LoVo (cell line): ENCODE results near the gene SRGAP2B.
"Not testable (repeated sequence)": the region's sequence is repeated elsewhere in the genome, so short reads cannot be mapped to it uniquely, and the experiment has no call there.

Experiments
- DNase-seq: peaks from one replicate; pipeline ENCODE4 v3.0.0-alpha.2; 2016; ENCODE audit warnings: low spot score

Gene SRGAP2B

DNA sequence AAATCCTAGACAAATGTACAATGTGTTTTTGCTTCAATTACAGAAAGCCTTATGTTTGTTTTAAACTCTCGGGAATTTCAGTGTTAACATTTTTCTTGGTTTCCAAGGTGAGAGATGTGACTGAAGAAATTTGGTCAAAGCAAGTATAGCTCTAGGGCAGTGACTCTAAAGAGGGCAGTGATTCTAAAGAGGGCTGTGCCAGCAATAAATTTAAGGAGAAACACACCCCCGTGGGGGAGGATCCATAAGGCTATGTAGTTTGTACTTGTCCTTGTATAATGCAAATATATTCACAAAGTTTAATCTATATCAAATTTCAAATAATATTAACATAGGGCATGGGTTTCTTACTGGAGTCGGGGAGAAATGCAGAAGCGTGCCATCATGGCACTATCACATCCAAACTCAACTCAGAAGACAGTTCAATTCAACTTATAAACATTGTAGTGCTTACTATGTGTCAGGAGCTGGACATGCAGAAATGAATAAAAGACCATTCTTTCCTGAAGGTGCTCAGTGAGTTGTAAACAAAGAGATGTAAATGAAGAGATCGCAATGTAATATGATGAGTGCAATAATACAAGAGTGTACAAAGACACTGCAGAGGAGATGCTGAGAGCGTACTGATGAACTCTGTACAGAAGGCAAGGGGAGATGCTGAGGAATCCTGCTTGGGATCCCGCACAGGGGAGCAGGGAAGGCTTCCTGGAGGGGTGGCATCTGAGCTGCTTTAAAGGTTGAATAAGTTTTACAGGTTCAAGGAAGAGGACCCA is 12.5 kb downstream of the SRGAP2B start:
- DNase-seq, result not testable (repeated sequence)

DNA sequence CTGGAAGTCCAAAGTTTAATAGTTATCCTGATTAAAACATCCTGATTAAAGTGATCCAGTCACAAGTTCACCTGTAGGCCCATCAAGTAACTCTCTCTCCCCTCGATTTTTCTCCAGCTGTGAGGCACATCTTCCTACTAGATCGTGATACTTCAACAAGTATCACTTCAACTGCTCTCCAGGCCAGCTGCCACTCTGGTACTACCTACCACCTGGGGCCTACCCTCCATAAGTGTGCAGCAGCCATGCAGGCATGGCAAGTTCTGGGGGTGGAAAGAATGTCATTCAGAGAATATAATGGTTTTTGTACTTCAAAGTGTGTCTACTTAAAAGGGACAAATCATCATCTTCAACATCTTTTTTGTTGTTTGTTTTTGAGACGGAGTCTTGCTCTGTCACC is 14.9 kb downstream of the SRGAP2B start:
- not testable (repeated sequence) for DNase-seq

DNA sequence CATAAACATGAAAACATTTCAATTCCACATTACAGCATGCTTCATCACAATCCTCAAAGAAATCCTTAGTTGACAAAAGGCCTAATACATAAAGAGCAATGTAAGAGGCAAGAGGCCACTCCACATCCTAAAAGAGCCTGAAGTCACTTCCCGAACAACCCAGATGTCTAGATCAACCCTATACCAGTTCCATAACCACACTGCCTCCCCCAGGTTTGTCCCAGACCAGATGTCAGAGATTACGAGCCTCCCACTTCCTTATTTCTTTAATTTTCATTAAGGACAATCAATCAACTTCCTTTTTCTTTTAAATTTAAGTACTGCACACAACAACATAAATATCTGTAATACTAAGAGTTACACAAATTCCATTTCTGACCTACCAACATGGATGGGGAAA is 15.4 kb downstream of the SRGAP2B start:
- not testable (repeated sequence) for DNase-seq

DNA sequence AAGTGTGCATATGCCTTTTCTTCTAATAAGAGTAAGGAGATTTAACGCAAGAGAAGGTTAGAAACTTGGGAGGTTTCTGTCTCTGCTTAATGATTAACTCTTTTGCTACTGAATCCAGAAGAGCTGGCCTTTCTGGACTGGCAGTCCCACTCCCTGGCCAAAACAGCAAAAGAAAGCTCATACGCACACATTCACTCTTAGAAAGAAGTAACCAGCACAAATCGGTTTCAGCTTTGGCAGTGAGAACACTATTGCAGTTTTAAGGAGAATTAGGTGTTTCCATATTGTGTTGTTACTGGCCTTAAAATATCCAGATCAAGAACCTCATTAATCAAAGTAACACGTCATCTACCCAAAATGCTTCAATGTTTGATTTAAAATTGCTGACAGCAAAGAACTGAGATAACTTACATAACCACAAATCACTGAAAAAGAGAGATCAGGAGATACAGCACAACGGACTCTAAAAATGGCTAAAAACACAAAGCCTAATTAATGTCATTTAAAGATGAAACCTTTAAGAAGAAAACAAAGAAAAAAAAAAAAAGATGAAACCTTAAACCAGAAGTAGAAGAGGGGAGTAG is 16.2 kb downstream of the SRGAP2B start:
- not testable (repeated sequence) for DNase-seq

DNA sequence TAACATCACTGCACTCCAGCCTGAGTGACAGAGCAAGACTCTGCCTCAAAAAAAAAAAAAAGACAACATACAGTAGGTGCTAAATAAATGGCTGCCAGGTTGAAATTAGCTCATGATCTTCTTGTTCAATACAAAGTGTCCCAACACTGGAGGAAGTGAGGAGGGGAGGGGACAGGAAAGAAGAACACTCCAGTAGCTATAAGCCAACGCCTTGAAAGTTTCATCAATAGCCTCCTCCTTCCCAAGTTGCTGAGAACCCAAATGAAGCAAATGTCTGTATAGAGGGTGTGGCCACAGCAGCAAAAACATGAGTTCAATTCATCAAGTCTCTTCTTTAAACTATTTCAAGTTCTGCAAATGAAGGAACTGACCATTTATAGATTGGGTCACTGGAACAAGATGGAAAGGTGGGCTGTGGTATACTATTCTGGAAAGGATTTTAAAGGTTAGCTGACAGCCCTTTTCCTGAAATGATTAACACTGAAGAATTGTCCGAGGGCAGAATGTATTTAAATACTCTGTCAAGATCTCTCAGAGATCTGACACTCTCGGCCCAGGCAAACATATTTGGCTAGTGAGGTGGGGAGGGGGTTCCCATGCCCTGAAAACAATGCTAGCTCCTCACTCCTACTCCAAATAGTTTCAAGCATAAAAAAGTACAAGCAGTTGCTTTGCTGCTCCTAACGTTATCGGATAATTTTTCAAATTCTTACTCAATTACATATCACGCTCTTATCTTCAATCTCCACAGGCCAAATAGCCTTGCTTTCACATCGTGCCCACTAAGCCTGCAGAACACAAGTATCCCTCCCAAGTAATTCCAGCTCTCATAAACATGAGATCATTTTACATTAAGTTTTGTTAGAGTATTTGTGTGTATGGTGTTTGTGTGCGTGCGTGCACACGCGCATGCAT is 17.0 kb downstream of the SRGAP2B start:
- DNase-seq, result not testable (repeated sequence)

DNA sequence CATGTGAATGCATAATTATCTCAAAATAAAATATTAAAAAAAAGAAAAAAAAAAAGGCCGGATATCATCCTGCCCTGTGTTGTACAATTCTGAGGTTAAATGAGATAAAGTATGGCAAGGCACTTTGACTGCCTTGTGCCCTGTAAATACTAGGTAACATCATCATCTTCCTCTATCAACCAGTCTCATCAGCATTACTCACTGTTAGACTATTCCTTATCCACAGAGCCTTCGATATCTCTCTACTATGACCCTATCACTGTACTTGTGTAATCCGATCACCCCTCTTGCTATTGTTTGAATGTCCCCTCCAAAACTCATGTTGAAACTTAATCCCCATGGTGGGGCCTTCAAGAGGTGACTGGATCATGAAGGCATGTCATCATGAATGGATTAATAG is 18.3 kb downstream of the SRGAP2B start:
- not testable (repeated sequence) for DNase-seq

DNA sequence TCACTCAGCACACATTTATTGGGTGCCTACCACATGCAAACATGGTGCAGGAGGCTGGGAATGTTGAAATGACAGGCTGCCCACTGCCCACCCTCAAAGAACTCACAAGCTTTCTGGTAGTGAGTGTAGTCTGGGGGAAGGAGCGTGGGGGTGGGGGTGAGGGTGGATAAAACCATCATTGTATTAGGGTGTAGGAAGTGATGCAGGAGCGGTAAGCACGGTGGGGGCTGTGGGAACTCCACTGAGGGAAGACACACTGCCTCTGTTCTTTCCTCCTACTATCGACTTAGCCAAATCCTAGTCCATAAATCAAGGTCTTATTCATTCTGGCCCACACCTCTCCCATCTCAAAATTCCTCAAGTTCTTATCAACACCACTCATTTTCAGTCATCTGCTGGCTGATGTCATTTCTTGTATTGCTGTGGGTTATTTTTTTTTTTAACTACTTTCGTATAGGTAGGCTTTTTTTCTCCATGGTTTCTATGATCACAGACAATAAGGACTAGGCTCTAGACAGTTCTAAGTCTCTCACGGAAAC is 21.0 kb downstream of the SRGAP2B start:
- DNase-seq, result not testable (repeated sequence)

DNA sequence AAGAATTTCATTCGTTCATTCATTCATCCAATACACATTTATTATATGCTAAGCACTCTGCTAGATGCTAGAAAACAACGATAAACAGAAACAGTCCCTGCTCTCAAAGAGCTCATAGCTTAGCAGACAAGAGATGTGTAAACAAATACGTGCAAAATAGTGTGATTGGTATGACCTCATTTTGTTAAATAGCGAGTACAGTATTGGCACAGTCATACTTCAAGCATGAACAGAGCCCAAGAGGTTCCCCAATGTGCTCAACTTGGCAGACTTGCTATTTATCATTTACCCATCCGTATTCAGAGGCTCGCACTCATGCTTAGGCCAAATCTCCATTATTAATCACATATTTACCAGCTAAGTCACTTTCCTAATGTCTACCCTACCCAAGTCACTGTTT is 23.6 kb downstream of the SRGAP2B start:
- not testable (repeated sequence) for DNase-seq

DNA sequence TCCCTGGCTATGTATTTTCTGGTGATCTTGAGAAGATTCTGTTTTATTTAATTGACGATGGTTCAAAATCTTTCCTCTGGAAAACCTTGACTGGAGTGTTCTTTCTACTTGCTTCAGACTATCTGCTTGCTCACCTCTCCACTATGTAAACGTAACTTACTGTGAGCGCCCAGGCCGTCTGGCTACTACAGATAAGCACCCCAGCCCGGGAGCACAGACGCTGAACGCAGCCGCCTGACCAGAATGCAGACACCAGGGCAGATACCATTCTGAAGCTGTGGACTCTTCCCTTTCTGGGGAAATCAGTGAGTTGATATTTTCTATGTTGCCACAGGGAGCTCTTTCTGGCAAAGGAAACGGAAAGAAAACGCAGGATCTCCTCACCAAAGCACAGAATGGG is 28.6 kb downstream of the SRGAP2B start:
- not testable (repeated sequence) for DNase-seq

DNA sequence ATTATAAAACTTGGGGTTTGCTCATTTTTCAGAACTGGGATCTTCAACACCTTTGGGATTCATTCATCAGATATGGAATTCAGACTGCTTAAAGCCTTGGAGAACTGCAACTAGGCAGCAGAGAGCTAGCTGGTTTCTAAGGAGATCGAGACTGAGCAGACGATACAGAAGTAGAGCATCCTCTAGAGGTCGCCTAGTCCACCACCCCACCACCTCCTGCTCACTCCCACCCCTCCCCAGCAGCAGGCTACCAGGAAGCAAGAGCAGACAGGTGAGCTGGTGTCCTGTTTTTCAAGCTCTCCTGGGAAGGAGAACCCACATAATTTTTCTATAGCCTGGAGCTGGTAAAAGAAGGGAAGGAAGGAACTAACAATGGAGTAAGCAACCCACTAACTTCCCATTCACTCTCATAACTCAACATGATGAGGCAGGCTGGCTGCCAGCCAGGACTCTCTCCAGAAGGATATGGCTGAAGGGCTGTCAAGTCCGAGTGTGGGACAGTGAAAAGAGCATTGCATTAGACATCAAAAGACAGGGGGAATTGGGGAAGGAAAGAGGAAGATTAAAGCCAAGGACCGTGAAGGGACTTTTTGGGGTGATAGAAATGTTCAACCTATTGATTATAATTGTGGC is 29.8 kb downstream of the SRGAP2B start:
- DNase-seq, result not testable (repeated sequence)

DNA sequence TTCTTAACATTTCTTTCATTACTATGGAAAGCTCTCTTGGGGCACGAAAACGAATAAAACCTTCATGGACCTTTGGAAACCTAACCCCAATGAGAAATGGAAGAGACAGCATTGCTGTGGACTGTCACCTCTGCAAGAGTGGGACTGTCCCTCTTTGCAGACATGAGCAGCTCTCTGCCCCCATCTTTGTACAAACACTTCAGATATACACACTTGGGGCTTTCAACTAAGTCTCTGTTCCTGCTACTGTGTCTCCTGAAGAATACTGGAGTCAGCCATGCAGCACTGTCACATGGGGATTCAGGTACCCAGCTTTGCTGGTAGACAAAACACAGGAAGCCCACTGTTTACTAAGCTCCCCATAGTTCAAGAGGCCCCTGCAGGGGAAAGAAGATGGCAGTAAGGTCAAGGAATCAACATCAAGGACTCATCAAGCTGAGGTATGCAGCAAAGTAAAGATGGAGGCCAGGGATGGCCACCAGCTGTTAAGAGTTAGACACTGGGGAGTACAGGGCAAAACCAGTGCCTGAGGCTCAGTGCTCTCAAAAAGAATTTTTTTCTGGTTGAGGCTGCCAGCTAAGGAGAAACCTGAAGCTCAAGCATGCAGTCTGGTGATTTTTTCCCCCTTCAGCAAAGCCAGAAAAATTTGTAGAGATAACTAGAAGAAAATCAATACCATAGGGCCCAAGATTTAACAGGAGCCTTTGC is 31.0 kb downstream of the SRGAP2B start:
- not testable (repeated sequence) for DNase-seq

DNA sequence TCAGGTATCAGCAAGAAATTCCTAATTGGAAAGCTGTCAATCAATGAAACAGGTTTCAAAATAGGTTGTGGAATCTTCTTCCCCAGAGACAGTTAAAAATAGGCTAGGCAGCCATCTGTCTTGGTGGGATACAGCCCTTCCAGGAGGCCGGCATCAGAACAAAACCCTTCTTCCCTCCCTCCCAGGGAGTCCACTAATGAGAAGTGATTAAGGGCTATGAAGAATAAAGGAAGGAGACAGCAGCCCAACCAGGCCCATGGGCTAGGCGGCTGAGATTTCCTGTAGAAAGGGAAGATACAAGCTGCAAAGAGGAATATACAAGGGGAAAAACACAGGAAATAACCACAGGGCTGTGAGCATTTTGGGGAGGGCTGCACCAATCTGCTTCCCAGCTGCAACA is 31.8 kb downstream of the SRGAP2B start:
- DNase-seq, result not testable (repeated sequence)

DNA sequence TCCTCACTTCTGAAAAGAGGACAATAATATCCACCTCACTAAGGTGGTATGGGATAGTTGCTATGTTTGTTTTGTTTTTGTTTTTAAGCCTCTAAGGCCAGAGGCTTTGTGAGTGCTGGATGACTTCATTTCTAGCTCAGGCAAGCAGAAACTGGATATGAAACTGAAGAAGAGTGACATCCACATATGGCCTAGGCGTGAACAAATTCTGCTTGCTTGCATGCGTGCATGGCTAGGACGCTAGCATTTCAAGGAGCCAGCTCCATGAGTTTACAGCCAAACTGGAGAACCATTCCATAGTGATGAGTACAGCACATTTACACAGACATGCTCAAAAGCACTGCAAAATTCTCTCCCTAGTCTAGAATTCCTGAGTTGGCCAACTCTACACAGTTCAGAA is 36.9 kb downstream of the SRGAP2B start:
- not testable (repeated sequence) for DNase-seq

DNA sequence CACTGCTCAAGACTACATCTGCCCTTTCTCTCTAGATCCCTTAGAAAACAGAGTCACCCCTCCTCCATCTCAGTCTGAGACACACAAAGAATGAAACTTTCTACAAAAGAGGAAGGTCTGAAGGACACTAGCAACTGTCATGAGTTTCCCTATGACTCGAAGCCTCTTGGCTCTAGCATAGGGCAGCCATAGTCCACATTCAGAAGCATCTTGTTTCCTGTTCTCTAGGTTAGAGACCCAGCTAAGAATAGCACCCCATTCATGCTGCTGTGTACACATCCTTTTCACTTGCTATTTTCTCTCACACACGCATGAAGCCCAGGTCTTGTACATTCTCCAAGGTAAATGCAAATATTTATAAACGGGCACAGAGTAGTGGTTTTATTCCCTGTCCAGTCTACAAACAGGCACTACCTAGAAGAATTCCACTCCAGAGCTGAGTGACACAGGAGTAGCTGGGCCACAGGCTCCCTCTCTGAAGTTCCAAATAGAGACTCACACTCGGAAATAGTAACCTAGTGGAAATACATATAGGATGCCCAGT is 39.8 kb downstream of the SRGAP2B start:
- DNase-seq, result not testable (repeated sequence)

DNA sequence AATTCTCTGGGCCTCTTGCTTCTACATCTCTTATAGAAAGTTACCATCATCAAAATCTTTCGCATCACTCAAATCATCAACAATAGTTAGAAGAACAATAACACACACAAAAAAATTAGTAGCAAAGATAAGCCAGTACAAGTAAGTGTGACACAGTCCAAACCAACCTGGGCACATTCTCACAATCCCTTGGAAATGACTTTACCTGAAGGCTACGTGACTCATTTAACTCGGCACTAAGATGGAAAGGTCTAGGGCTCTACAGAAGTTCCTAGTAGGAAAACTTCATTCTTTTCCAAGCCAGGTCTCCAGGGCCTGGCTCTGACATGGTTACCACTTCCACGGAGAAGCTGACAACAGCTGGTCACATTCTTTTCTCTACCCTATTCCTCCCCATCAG is 41.7 kb downstream of the SRGAP2B start:
- DNase-seq, result not testable (repeated sequence)

DNA sequence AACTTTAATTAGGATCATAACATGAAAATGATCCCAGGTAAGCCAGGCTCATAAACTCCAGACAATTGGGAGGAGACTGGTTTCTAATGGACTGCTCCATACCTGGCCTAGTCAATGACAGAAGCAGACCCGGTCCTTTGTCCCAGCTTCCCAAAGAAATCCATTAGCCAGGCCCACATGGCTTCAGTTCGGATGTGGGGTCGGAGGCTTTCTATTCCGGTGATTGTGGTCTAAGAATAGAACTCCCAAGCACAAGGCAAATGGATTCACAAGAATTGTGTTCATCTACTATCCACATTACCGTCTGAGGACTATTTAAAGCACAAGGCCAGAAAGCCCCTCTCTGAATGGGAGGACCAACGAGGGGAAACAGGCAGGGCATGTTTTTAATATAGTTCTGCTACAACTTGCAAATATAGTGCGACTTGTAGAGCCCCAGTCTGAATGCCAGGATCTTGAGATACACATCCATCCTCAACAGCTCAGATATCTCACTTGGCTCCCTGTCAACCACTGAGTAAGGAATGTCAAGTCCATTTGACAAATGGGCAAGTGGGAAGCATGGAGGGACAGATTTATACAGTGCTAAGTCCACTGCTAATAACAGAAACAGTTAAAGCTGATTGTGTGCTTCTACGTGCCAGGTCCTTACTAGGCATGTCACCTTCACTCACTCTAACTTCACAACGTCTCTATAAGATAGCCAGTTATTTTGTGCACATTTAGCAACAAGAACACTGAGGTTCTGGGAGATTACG is 42.9 kb downstream of the SRGAP2B start:
- not testable (repeated sequence) for DNase-seq

DNA sequence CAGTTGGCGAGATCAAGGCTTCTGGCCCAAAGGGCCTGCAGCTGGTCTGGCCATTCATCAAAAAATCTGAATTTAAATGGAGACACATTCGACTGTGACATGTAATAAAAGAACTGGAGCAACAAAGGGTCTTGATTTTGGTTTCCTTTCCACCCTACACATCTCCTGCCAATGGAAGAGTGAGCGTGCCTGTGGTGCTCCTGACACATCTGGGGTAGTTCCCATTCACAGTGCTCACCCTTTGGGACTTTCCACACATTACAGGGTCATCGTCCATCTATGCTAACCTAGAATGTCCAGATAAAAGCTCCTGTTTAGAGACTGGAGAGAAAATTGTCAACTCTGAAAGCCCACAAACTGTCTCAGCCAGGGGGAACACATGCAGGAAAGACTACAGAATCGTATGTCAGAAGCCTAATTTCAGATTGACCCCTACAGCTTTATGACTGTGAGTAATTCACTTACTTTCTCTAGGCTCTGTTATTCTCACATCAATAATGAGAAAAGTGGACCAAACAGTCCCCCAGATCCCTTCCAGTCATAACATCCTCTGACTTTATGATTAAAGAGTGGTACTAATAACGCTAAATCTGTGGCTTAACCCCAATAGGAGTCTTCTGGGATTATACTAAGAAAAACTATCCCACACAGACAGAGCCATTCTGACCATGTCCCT is 46.8 kb downstream of the SRGAP2B start:
- DNase-seq, result not testable (repeated sequence)

DNA sequence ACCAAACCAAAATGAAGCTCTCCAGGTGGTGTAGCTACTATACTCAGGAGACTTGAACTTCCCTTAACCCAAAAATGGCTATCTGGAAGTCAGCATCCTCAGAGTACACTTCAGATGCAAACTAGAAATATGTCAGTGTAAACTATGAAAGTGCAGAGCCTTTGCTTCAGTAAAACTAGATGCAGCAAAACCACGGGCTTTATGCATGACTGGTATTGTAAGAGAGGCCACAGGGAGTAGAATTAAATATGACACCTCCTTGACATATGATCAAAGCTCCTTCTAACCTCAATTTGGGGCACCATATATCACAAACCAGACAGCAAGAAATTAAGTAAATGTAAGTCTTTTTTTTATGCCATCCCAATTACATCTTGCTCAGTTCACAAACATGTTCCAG is 47.6 kb downstream of the SRGAP2B start:
- not testable (repeated sequence) for DNase-seq

DNA sequence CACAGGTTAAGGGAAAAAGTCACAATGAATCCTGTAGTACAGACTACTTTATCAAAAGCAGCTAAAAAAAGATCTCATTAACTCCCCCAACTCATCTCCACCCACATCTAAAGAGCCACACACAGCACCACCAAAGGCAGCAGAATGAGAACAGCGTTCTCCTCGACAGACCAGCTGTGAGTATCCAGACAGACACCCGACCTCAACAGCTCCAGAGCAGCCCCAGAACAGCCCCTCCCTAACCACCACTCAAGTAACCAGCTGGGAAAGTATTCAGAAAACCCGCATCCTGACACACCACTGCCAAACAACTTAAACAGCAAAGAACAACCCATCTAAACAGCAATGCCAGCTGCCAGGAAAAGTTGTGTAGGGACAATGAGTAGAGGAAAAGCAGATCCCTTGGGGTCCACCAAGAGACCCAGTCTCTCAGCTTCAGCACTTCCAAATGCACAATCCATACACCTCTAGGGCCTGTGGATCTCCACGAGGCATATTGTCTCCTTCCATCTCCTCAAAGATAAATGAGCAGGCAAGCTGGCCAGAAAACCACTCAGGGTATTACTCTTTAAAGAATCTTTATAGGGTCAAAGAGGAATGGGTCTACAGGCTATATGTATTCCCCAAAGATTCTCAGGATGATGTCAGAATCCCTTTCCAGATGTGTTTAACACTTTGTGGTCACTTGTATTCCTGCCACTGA is 49.4 kb downstream of the SRGAP2B start:
- not testable (repeated sequence) for DNase-seq
